HepG2 (cell line): ENCODE measurements around the gene KDM2B.

ENCODE experiments used
- ATF7 ChIP-seq, 2 experiments: fragments of 450-650 bp in 1 of 2; sonication (generic) in 1 of 2; formaldehyde crosslinking in 1 of 2; IDR thresholded peaks; 2 replicates each; pipeline versions ENCODE4 v1.4.0 to v1.6.1; 2016 to 2020; ENCODE audit warnings: antibody characterized with exemption in 1 of 2, mild to moderate bottlenecking in 1 of 2, missing genetic modification reagents in 1 of 2
- KDM1A ChIP-seq: IDR thresholded peaks from 2 replicates; pipeline ENCODE4 v1.6.1; 2016; ENCODE audit warnings: missing compliant biosample characterization
- POLR2A ChIP-seq, 2 experiments: IDR thresholded peaks; 2 replicates each; pipeline ENCODE4 v1.6.1; 2011; ENCODE audit warnings: low read depth in 2 of 2, low read length in 2 of 2, mild to moderate bottlenecking in 1 of 2, moderate library complexity in 1 of 2; ENCODE audit not compliant: insufficient read depth in 1 of 2
- RAD21 ChIP-seq: fragments of 450-650 bp; formaldehyde crosslinking; IDR thresholded peaks from 2 replicates; pipeline ENCODE4 v1.5.0; 2020; ENCODE audit warnings: mild to moderate bottlenecking
- XRCC5 ChIP-seq: fragments of 200-400 bp; formaldehyde crosslinking; optimal IDR thresholded peaks from 2 replicates; pipeline ENCODE3; 2017; ENCODE audit warnings: mild to moderate bottlenecking, low read length
- ZNF160 ChIP-seq: sonication (generic); formaldehyde crosslinking; IDR thresholded peaks from 2 replicates; pipeline ENCODE4 v1.8.0; 2022; ENCODE audit warnings: mild to moderate bottlenecking, inconsistent platforms, missing genetic modification reagents
- TF ChIP-seq, protein P1 (sequence below): sonication (generic); formaldehyde crosslinking; IDR thresholded peaks from 2 replicates; pipeline ENCODE4 v1.5.0; 2020; ENCODE audit warnings: mild to moderate bottlenecking, missing genetic modification reagents, moderate library complexity

DNA sequence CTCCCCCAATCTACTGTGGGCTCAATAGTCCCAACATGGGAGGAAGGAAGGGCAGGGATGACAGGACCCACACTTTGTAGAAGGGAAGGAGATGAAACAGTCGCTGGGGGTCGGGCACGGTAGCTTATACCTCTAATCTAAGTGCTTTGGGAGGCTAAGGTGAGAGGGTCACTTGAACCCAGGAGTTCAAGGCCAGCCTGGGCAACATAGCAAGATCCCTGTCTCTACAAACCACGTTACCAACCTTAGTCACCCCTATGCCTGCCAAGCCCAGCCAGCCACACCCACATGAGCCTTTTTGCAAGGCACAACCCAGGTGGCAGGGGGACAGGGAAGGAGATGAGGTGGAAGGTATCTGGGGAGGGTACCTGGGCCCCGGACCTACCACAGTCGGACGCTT, 31.7 kb downstream of the KDM2B start:
- no peak for TF ChIP-seq RAD21 (CRISPR knock-in tag)
- no peak for TF ChIP-seq ZNF160 (CRISPR knock-in tag)
- no peak for TF ChIP-seq ATF7 (IDR thresholded peaks at IDR 0.05)
- TF ChIP-seq ATF7 (CRISPR knock-in tag; IDR thresholded peaks at IDR 0.05): no peak
- TF ChIP-seq POLR2A (IDR thresholded peaks at IDR 0.05; ENCODE audit: insufficient read depth in 1 of 2, low read depth in 2 of 2, low read length in 2 of 2): no peak
- TF ChIP-seq, protein P1, sequence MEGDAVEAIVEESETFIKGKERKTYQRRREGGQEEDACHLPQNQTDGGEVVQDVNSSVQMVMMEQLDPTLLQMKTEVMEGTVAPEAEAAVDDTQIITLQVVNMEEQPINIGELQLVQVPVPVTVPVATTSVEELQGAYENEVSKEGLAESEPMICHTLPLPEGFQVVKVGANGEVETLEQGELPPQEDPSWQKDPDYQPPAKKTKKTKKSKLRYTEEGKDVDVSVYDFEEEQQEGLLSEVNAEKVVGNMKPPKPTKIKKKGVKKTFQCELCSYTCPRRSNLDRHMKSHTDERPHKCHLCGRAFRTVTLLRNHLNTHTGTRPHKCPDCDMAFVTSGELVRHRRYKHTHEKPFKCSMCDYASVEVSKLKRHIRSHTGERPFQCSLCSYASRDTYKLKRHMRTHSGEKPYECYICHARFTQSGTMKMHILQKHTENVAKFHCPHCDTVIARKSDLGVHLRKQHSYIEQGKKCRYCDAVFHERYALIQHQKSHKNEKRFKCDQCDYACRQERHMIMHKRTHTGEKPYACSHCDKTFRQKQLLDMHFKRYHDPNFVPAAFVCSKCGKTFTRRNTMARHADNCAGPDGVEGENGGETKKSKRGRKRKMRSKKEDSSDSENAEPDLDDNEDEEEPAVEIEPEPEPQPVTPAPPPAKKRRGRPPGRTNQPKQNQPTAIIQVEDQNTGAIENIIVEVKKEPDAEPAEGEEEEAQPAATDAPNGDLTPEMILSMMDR (CRISPR knock-in tag): no peak
- TF ChIP-seq XRCC5: no peak
- TF ChIP-seq KDM1A (CRISPR knock-in tag): no peak
